A673 (cell line): ENCODE data around the gene DNAH8. TPM values are rescaled to one million over a fixed set of nuclear protein-coding genes. Genes with fewer than 3 reads are reported as not detected.

Experiments
- BruUV-seq: library from RNA; stranded (reverse); fragments of 400-500 nt; replicated peaks from 2 replicates; lab custom pipeline; 2021; lab: Mats Ljungman, UMichigan
- CTCF ChIA-PET: fragments of 300-600 bp; sonication (Branson Sonifier 250); formaldehyde crosslinking; loops from one replicate; lab custom pipeline; 2022; ENCODE audit warnings: antibody characterized with exemption; lab: Charles Lee
- POLR2A ChIA-PET: fragments of 300-600 bp; sonication (Branson Sonifier 250); formaldehyde crosslinking; loops from one replicate; lab custom pipeline; 2022; ENCODE audit warnings: antibody characterized with exemption; ENCODE audit not compliant: low non-redundant PET; lab: Charles Lee
- DNase-seq: peaks from one replicate; pipeline ENCODE4 v3.0.0-alpha.2; 2015; ENCODE audit warnings: low spot score
- H3K27ac ChIP-seq: fragments of 200-600 bp; sonication (generic); 2 replicates; pipeline ENCODE4 v1.5.1; 2016; ENCODE audit warnings: mixed run types, low read depth, mild to moderate bottlenecking, mixed read lengths, antibody characterized with exemption, low read length; ENCODE audit not compliant: poor library complexity, severe bottlenecking
- H3K27me3 ChIP-seq: fragments of 200-600 bp; sonication (generic); replicated peaks from 2 replicates; pipeline ENCODE4 v1.6.1; 2017; ENCODE audit warnings: mixed run types, low read depth, mild to moderate bottlenecking, mixed read lengths, antibody characterized with exemption, low read length; ENCODE audit not compliant: insufficient read depth, poor library complexity
- H3K36me3 ChIP-seq: fragments of 200-600 bp; sonication (generic); 2 replicates; pipeline ENCODE4 v1.6.1; 2016; ENCODE audit warnings: mixed run types, mild to moderate bottlenecking, mixed read lengths, antibody characterized with exemption, low read length; ENCODE audit not compliant: insufficient read depth, poor library complexity, severe bottlenecking
- H3K4me1 ChIP-seq: fragments of 200-600 bp; sonication (generic); 2 replicates; pipeline ENCODE4 v1.6.1; 2017; ENCODE audit warnings: mixed run types, mild to moderate bottlenecking, mixed read lengths, antibody characterized with exemption, low read length; ENCODE audit not compliant: insufficient read depth, poor library complexity, severe bottlenecking
- H3K4me3 ChIP-seq: fragments of 200-600 bp; sonication (generic); 2 replicates; pipeline ENCODE4 v1.5.1; 2016; ENCODE audit warnings: low read depth, mixed run types, mild to moderate bottlenecking, mixed read lengths, low read length; ENCODE audit not compliant: poor library complexity, severe bottlenecking
- H3K9me3 ChIP-seq: fragments of 200-600 bp; sonication (generic); 2 replicates; pipeline ENCODE4 v1.6.1; 2016; ENCODE audit warnings: mixed run types, low read depth, mild to moderate bottlenecking, mixed read lengths, antibody characterized with exemption, low read length; ENCODE audit not compliant: poor library complexity, severe bottlenecking
- EZH2 ChIP-seq: fragments of 200-600 bp; sonication (generic); IDR thresholded peaks from 2 replicates; pipeline ENCODE4 v1.6.1; 2017; ENCODE audit warnings: borderline replicate concordance, low read depth, mild to moderate bottlenecking, mixed read lengths, antibody characterized with exemption, low read length; ENCODE audit not compliant: poor library complexity, severe bottlenecking
- intact Hi-C: fragments of 100-400 bp; cut with micrococcal nuclease; formaldehyde crosslinking; loops from one replicate; pipeline ENCODE4 v1.10.0; 2022; ENCODE audit not compliant: unreplicated experiment
- total RNA-seq: library from RNA; stranded (reverse); gene quantifications from 2 replicates; pipeline ENCODE4 v1.2.3, GENCODE V29; 2021
- TF ChIP-seq, protein P1 (sequence below): fragments of 300-800, 200-600 bp; sonication (generic); conservative IDR thresholded peaks from 2 replicates; pipeline ENCODE4 v1.5.1; 2017; ENCODE audit warnings: low read depth, mild to moderate bottlenecking, antibody characterized with exemption, low read length, moderate library complexity, mixed read lengths

The DNAH8 gene
- total RNA-seq, 1 experiment from 2014 or later = not detected

DNA sequence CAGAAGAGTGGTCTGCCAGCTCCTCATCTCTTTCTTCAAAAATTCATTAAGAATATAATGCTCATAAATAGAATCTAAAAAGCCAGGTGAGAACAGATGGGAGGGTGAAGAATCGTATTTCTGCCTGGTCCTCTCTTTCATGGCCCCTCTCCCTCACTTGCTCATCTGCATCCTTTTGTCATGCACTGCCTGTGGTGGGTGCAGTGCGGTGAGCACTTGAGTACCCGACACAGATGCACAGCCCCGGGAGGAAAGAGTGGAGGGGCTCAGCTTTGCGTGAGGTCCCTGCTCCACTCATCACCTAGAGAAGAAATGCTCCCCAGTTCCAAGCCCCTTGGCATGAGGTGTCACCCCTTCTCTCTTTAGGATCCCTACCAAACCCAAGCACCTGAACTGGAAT, 275.4 kb downstream of the DNAH8 start:
- ChIA-PET POLR2A (interaction anchor here (0.7 kb wide), 1 partner anchor 1579 kb away, joined by 3 read pairs; no protein-coding TSS in a partner anchor), CTCF (no interaction called here)
- Histone ChIP-seq H3K27ac (no peak overlapping the region), H3K27me3 (peaks cover 87% of the 10 kb centered on the region), H3K4me1 (no peaks in the 10 kb centered on the region), H3K36me3 (no peaks in the 10 kb centered on the region), H3K9me3 (no peaks in the 10 kb centered on the region), H3K4me3 (no peak overlapping the region)
- TF ChIP-seq EZH2 = no peak
- TF ChIP-seq, protein P1, sequence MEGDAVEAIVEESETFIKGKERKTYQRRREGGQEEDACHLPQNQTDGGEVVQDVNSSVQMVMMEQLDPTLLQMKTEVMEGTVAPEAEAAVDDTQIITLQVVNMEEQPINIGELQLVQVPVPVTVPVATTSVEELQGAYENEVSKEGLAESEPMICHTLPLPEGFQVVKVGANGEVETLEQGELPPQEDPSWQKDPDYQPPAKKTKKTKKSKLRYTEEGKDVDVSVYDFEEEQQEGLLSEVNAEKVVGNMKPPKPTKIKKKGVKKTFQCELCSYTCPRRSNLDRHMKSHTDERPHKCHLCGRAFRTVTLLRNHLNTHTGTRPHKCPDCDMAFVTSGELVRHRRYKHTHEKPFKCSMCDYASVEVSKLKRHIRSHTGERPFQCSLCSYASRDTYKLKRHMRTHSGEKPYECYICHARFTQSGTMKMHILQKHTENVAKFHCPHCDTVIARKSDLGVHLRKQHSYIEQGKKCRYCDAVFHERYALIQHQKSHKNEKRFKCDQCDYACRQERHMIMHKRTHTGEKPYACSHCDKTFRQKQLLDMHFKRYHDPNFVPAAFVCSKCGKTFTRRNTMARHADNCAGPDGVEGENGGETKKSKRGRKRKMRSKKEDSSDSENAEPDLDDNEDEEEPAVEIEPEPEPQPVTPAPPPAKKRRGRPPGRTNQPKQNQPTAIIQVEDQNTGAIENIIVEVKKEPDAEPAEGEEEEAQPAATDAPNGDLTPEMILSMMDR = no peak
- no peak for DNase-seq
- intact Hi-C loops = no loop called here
- BruUV-seq = no TSS peak

DNA sequence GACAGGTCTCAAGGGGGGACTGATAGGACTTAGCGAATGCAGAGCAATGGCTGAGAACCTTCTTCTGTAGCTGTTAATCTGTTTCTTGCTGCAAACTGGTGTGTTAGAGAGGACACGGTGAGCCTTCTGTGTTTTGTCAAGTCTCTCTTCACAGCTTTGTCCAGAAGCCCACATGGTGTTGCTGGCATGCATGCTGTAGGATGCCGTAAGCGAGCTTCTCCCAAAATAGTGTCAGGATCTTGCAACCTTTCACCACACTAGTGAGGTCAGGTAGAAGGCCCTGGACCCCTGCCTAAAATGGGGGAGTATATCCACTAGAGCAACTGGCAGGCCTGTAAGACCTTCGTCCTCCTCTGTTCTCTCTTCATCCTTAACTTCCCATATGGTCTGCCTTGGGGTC, 281.6 kb downstream of the DNAH8 start:
- H3K27me3 ChIP-seq = peaks cover 77% of the 10 kb centered on the region
- ChIA-PET POLR2A (no interaction called here), CTCF (interaction anchor here (0.6 to 1.6 kb wide), 7 partner anchors 30 to 314 kb away, joined by 3 to 11 read pairs (median 5); partner anchors contain the start of gene SAYSD1)
- H3K36me3 ChIP-seq = no peaks in the 10 kb centered on the region
- DNase-seq = no peak
- no peak for TF ChIP-seq EZH2
- TF ChIP-seq, protein P1 = no peak
- no peaks in the 10 kb centered on the region for H3K4me1 ChIP-seq
- intact Hi-C loops = loop anchor here (1.0 kb wide), 1 partner anchor 307 kb away; no protein-coding TSS in a partner anchor
- BruUV-seq = no TSS peak
- H3K4me3 ChIP-seq = no peak overlapping the region
- no peaks in the 10 kb centered on the region for H3K9me3 ChIP-seq
- no peak overlapping the region for H3K27ac ChIP-seq

DNA sequence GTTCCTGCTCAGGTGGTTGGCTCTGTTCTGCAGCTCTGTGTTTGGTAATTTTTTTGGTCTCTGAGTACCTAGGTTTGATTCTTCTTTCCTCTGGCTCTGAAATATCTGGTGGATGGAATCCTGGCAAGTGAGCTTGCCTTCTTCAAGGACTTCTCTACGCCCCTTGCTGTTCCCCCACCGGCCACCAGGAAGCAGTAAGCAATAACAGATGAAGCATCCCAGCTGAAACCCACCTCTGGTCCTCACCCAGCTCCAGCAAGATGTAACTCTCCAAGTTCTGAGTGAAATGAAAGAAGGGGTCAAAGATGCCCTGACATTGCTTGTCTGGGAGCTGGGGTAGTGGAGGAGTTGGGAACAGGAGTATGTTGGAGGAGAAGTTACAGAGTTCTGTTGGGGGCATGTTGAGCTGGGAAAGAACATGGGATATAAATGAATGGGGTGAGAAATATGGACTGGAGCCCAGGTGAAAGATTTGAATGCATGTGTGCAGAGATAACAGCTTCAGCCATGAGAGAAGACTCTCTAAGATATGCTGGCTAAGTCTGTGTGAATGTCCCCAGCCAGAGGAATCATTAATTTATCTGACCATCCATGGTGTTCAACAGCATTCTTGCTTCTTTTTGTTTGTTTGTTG, 282.1 kb downstream of the DNAH8 start:
- POLR2A ChIA-PET = no interaction called here
- TF ChIP-seq, protein P1 = peak; percentile 65
- no peak for TF ChIP-seq EZH2
- no TSS peak for BruUV-seq
- no peaks in the 10 kb centered on the region for H3K9me3 ChIP-seq
- no peak overlapping the region for H3K27ac ChIP-seq
- H3K27me3 ChIP-seq = peaks cover 82% of the 10 kb centered on the region
- DNase-seq = peak; percentile 47
- intact Hi-C loops = loop anchor here (1.0 kb wide), 1 partner anchor 306 kb away; no protein-coding TSS in a partner anchor
- no peak overlapping the region for H3K4me3 ChIP-seq
- H3K36me3 ChIP-seq = no peaks in the 10 kb centered on the region
- CTCF ChIA-PET = interaction anchor here (0.6 to 1.6 kb wide), 7 partner anchors 30 to 313 kb away, joined by 3 to 11 read pairs (median 5); partner anchors contain the start of gene SAYSD1
- H3K4me1 ChIP-seq = no peaks in the 10 kb centered on the region
